Mesodermal cell (in vitro differentiated cells): Measurements from ENCODE around the gene PPARGC1A.

Experiments
- H3K27ac ChIP-seq: 2 replicates; pipeline ENCODE4 v1.7.0; 2013; ENCODE audit warnings: mild to moderate bottlenecking, low read depth, low read length, moderate library complexity; ENCODE audit not compliant: severe bottlenecking
- H3K36me3 ChIP-seq: 2 replicates; pipeline ENCODE4 v1.7.1; 2013; ENCODE audit warnings: mild to moderate bottlenecking, low read length, moderate library complexity; ENCODE audit not compliant: control insufficient read depth, insufficient read depth
- H3K4me1 ChIP-seq: one replicate; pipeline ENCODE4 v1.7.1; 2013; ENCODE audit warnings: mild to moderate bottlenecking, low read length; ENCODE audit not compliant: insufficient read depth, control insufficient read depth, poor library complexity, severe bottlenecking
- H3K4me3 ChIP-seq: 2 replicates; pipeline ENCODE4 v1.7.0; 2013; ENCODE audit warnings: low read length, control low read depth, mild to moderate bottlenecking; ENCODE audit not compliant: insufficient read depth, poor library complexity, severe bottlenecking; ENCODE audit errors: extremely low read depth
- H3K9me3 ChIP-seq: 2 replicates; pipeline ENCODE4 v1.7.1; 2013; ENCODE audit warnings: mild to moderate bottlenecking, low read length, moderate library complexity; ENCODE audit not compliant: control insufficient read depth
- WGBS, 2 experiments: methylation state at CpG; one replicate each; pipeline ENCODE4 v1.1.5; 2013; ENCODE audit warnings: missing lambda C conversion rate in 2 of 2; ENCODE audit not compliant: insufficient coverage in 2 of 2; 5-methylcytosine and 5-hydroxymethylcytosine counted together

Gene PPARGC1A

GRCh38 chr4:23745377-23745776, 144.5 kb downstream of the PPARGC1A start:
- WGBS, 2 experiments = 100% methylated on average over 1 of the region's 3 CpGs; no CpG with 5 or more reads in 1 of the 2 experiments
- Histone ChIP-seq H3K27ac (no peak overlapping the region), H3K4me1 (no peaks in the 10 kb centered on the region), H3K36me3 (no peaks in the 10 kb centered on the region), H3K4me3 (no peak overlapping the region), H3K9me3 (peaks cover 7% of the 10 kb centered on the region)
